ENCODE measurements around the gene SOHLH1.

The SOHLH1 gene

GRCh38 chr9:135695036-135695435, 4.2 kb downstream of the SOHLH1 start:
- Histone ChIP-seq H3K4me1 (ENCODE audit: insufficient read depth, low read length) (no peaks in the 10 kb centered on the region), H3K36me3 (ENCODE audit: insufficient read depth, low read length) (no peaks in the 10 kb centered on the region), H3K27ac (ENCODE audit: low read length) (no peak overlapping the region), H3K9me3 (ENCODE audit: insufficient read depth, low read length, severe bottlenecking) (no peaks in the 10 kb centered on the region), H2AFZ (ENCODE audit: low read depth, low read length) (no peak overlapping the region), H3K79me2 (ENCODE audit: insufficient read depth, low read length) (no peaks in the 10 kb centered on the region), H3K4me2 (ENCODE audit: insufficient read depth, low read length) (no peak overlapping the region), H4K20me1 (ENCODE audit: insufficient read depth, low read length) (no peaks in the 10 kb centered on the region; the same call in 1 of the 2 replicates), H3K4me3 (ENCODE audit: low read depth in 1 of 2, low read length in 2 of 2) (no peak overlapping the region), H3K9ac (ENCODE audit: low read depth, low read length) (no peak overlapping the region), H3K27me3 (ENCODE audit: insufficient read depth, low read length, poor library complexity) (no peaks in the 10 kb centered on the region)
- TF ChIP-seq CTCF (IDR thresholded peaks at IDR 0.05; ENCODE audit: borderline replicate concordance, extremely low read depth, low read length, poor library complexity, severe bottlenecking) (no peak), EZH2 (IDR thresholded peaks at IDR 0.05; ENCODE audit: borderline replicate concordance, low read depth, low read length, severe bottlenecking) (no peak)
- ATAC-seq (ENCODE audit: insufficient read depth, low read depth) (no peak), DNase-seq (no peak)

- no peak overlapping the region for H3K4me2 ChIP-seq (ENCODE audit: insufficient read depth, low read length)
- no peak overlapping the region for H3K9ac ChIP-seq (ENCODE audit: low read depth, low read length)
- no peak overlapping the region for H3K27ac ChIP-seq (ENCODE audit: low read length)
- no peaks in the 10 kb centered on the region for H3K79me2 ChIP-seq (ENCODE audit: insufficient read depth, low read length)
- H3K9me3 ChIP-seq (ENCODE audit: insufficient read depth, low read length, severe bottlenecking), result no peaks in the 10 kb centered on the region
- TF ChIP-seq EZH2 (IDR thresholded peaks at IDR 0.05; ENCODE audit: borderline replicate concordance, low read depth, low read length, severe bottlenecking), result no peak
- no peak for TF ChIP-seq CTCF (IDR thresholded peaks at IDR 0.05; ENCODE audit: borderline replicate concordance, extremely low read depth, low read length, poor library complexity, severe bottlenecking)
- H3K4me1 ChIP-seq (ENCODE audit: insufficient read depth, low read length), result no peaks in the 10 kb centered on the region
- no peaks in the 10 kb centered on the region; the same call in none of the 2 replicates for H4K20me1 ChIP-seq (ENCODE audit: insufficient read depth, low read length)
- no peaks in the 10 kb centered on the region for H3K27me3 ChIP-seq (ENCODE audit: insufficient read depth, low read length, poor library complexity)
- H3K36me3 ChIP-seq (ENCODE audit: insufficient read depth, low read length), result no peaks in the 10 kb centered on the region
- no peak for ATAC-seq (ENCODE audit: insufficient read depth, low read depth)
- H3K4me3 ChIP-seq (ENCODE audit: low read depth in 1 of 2, low read length in 2 of 2), result no peak overlapping the region
- no peak overlapping the region for H2AFZ ChIP-seq (ENCODE audit: low read depth, low read length)
- DNase-seq, result no peak
Measured at GRCh38 chr9:135694414-135694813, 4.9 kb downstream of the SOHLH1 start.

GRCh38 chr9:135693771-135694170, 5.5 kb downstream of the SOHLH1 start:
- Histone ChIP-seq H3K36me3 (ENCODE audit: insufficient read depth, low read length) (no peaks in the 10 kb centered on the region), H3K27me3 (ENCODE audit: insufficient read depth, low read length, poor library complexity) (no peaks in the 10 kb centered on the region), H3K4me2 (ENCODE audit: insufficient read depth, low read length) (no peak overlapping the region), H3K4me3 (ENCODE audit: low read depth in 1 of 2, low read length in 2 of 2) (no peak overlapping the region), H2AFZ (ENCODE audit: low read depth, low read length) (no peak overlapping the region), H3K4me1 (ENCODE audit: insufficient read depth, low read length) (no peaks in the 10 kb centered on the region), H4K20me1 (ENCODE audit: insufficient read depth, low read length) (no peaks in the 10 kb centered on the region; the same call in none of the 2 replicates), H3K9ac (ENCODE audit: low read depth, low read length) (no peak overlapping the region), H3K27ac (ENCODE audit: low read length) (no peak overlapping the region), H3K79me2 (ENCODE audit: insufficient read depth, low read length) (no peaks in the 10 kb centered on the region), H3K9me3 (ENCODE audit: insufficient read depth, low read length, severe bottlenecking) (no peaks in the 10 kb centered on the region)
- ATAC-seq (ENCODE audit: insufficient read depth, low read depth) (no peak), DNase-seq (no peak)
- no peak for TF ChIP-seq CTCF (IDR thresholded peaks at IDR 0.05; ENCODE audit: borderline replicate concordance, extremely low read depth, low read length, poor library complexity, severe bottlenecking)
- TF ChIP-seq EZH2 (IDR thresholded peaks at IDR 0.05; ENCODE audit: borderline replicate concordance, low read depth, low read length, severe bottlenecking), result no peak

- Histone ChIP-seq H3K9me3 (ENCODE audit: insufficient read depth, low read length, severe bottlenecking) (no peaks in the 10 kb centered on the region), H3K4me1 (ENCODE audit: insufficient read depth, low read length) (no peaks in the 10 kb centered on the region), H3K4me3 (ENCODE audit: low read depth in 1 of 2, low read length in 2 of 2) (no peak overlapping the region), H4K20me1 (ENCODE audit: insufficient read depth, low read length) (no peaks in the 10 kb centered on the region; the same call in none of the 2 replicates), H3K9ac (ENCODE audit: low read depth, low read length) (no peak overlapping the region), H3K36me3 (ENCODE audit: insufficient read depth, low read length) (no peaks in the 10 kb centered on the region), H3K4me2 (ENCODE audit: insufficient read depth, low read length) (no peak overlapping the region), H2AFZ (ENCODE audit: low read depth, low read length) (no peak overlapping the region), H3K27ac (ENCODE audit: low read length) (no peak overlapping the region), H3K79me2 (ENCODE audit: insufficient read depth, low read length) (no peaks in the 10 kb centered on the region), H3K27me3 (ENCODE audit: insufficient read depth, low read length, poor library complexity) (no peaks in the 10 kb centered on the region)
- no peak for DNase-seq
- ATAC-seq (ENCODE audit: insufficient read depth, low read depth), result no peak
- TF ChIP-seq CTCF (IDR thresholded peaks at IDR 0.05; ENCODE audit: borderline replicate concordance, extremely low read depth, low read length, poor library complexity, severe bottlenecking) (no peak), EZH2 (IDR thresholded peaks at IDR 0.05; ENCODE audit: borderline replicate concordance, low read depth, low read length, severe bottlenecking) (no peak)
Measured at GRCh38 chr9:135693265-135693664, 6.0 kb downstream of the SOHLH1 start.

Data from DND-41 (cell line).